Measurements from ENCODE around the gene TCF7. TPM values are rescaled to one million over a fixed set of nuclear protein-coding genes. Genes with fewer than 3 reads are reported as not detected.

Gene TCF7
- total and polyA plus RNA-seq, 2 of the 13 experiments (the other 11 are each of a cell fraction or from before 2014, with no cell fraction given): 6.3 to 6.8 TPM

DNA sequence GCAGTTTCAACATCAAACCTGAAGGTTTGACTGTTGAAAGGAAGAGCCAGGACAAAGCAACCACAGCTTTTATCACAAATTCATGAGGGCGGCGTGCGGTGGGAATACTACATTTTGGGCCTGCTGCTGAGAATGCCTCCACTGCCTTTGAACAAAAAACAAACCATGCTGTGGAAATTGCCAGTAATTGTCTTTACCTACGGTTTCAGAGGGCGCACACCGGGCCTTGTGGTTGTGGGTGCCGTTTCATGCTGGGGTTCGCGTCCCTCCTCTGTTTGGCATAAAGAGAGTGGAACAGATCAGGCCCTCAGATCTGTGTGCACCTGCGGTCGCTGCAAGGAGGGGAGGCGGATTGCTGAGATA, 27.6 kb upstream of the TCF7 start (continued):
- TF ChIP-seq MZF1 (CRISPR knock-in tag; IDR thresholded peaks at IDR 0.05; ENCODE audit: borderline replicate concordance) (no peak), ZNF589 (CRISPR knock-in tag; conservative IDR thresholded peaks at IDR 0.05) (no peak), ZNF772 (CRISPR knock-in tag; IDR thresholded peaks at IDR 0.05) (no peak), MIER3 (CRISPR knock-in tag; IDR thresholded peaks at IDR 0.05; ENCODE audit: borderline replicate concordance) (no peak)
- TF ChIP-seq, protein P1, sequence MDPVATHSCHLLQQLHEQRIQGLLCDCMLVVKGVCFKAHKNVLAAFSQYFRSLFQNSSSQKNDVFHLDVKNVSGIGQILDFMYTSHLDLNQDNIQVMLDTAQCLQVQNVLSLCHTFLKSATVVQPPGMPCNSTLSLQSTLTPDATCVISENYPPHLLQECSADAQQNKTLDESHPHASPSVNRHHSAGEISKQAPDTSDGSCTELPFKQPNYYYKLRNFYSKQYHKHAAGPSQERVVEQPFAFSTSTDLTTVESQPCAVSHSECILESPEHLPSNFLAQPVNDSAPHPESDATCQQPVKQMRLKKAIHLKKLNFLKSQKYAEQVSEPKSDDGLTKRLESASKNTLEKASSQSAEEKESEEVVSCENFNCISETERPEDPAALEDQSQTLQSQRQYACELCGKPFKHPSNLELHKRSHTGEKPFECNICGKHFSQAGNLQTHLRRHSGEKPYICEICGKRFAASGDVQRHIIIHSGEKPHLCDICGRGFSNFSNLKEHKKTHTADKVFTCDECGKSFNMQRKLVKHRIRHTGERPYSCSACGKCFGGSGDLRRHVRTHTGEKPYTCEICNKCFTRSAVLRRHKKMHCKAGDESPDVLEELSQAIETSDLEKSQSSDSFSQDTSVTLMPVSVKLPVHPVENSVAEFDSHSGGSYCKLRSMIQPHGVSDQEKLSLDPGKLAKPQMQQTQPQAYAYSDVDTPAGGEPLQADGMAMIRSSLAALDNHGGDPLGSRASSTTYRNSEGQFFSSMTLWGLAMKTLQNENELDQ (CRISPR knock-in tag; IDR thresholded peaks at IDR 0.05; ENCODE audit: borderline replicate concordance): no peak

DNA sequence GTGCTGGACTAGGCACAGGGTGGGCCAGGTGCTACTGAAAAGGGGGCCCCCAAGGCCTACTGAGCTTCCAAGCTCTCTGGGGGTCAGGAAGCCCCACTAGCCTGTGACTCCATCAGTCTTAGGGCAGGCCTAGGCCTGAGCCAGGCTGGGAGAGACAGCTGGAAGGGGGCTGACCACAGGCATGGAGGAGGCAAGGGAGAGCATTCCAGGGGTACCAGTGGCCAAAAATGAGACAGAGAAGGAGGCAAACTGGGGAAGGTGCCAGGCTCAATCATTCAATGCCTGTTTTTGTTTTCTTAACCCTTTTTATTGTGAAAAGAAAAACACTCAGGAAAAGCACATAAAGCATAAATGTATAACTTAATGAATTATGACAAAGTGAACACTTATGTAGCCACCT, 26.2 kb upstream of the TCF7 start:
- H4K20me1 ChIP-seq (ENCODE audit: insufficient read depth, low read length): no peaks in the 10 kb centered on the region
- no peak overlapping the region for H2AFZ ChIP-seq (ENCODE audit: low read length)
- DNase-seq (ENCODE audit: low spot score) (no peak), ATAC-seq (no peak), FAIRE-seq (no peak)
- H3K27ac ChIP-seq (ENCODE audit: extremely low read length, insufficient read depth, low read length): no peak overlapping the region
- TF ChIP-seq PTBP1 (IDR thresholded peaks at IDR 0.05; ENCODE audit: low read depth, low read length, poor library complexity, severe bottlenecking) (no peak), SETDB1 (CRISPR knock-in tag; IDR thresholded peaks at IDR 0.05; ENCODE audit: borderline replicate concordance) (no peak), MEIS1 (CRISPR knock-in tag; IDR thresholded peaks at IDR 0.05; ENCODE audit: borderline replicate concordance) (no peak)
- in situ Hi-C loops (cut with HindIII; ENCODE audit: extremely low pct_ligation_motif_present, low pct_unique_long_range_greater_than_20kb) (no loop called here), intact Hi-C loops (cut with micrococcal nuclease; ENCODE audit: unreplicated experiment) (no loop called here)
- no peak overlapping the region for H3K9ac ChIP-seq (ENCODE audit: insufficient read depth, low read depth, low read length)
- H3K4me3 ChIP-seq (replicated peaks in 1 of 3; ENCODE audit: insufficient read depth in 1 of 3, low read depth in 2 of 3, low read length in 3 of 3): no peak overlapping the region
- ChIA-PET CTCF (ENCODE audit: low intra/inter-chr PET ratio, low total read pairs) (no interaction called here), POLR2A (interaction anchor here (1.4 to 5.5 kb wide), 2 partner anchors 11 to 17 kb away, joined by 3 to 43 read pairs; no protein-coding TSS in a partner anchor)
- BruUV-seq (replicated peaks): no TSS peak
- H3K36me3 ChIP-seq (replicated peaks in 1 of 2; ENCODE audit: control insufficient read depth in 1 of 2, insufficient read depth in 2 of 2, low read length in 2 of 2): no peaks in the 10 kb centered on the region
- no peaks in the 10 kb centered on the region for H3K9me3 ChIP-seq (ENCODE audit: low read length)
- H3K4me2 ChIP-seq (ENCODE audit: low read depth, low read length): no peak overlapping the region
- no peaks in the 10 kb centered on the region for H3K27me3 ChIP-seq (ENCODE audit: control insufficient read depth in 1 of 2, insufficient read depth in 2 of 2, low read length in 2 of 2)
- H3K4me1 ChIP-seq (ENCODE audit: insufficient read depth, low read length): peaks cover 88% of the 10 kb centered on the region
- H3K79me2 ChIP-seq (ENCODE audit: insufficient read depth, low read length): no peaks in the 10 kb centered on the region

Measured in HepG2 (cell line).